Smooth muscle cell of bladder (primary cell): ENCODE measurements around the gene SH3RF3. TPM values are rescaled to one million over a fixed set of nuclear protein-coding genes. Genes with fewer than 3 reads are reported as not detected.

Source experiments
- total RNA-seq: library from RNA; depleted of rRNA; stranded (reverse); fragments of >200 nt; gene quantifications from 2 replicates; pipeline ENCODE4 v1.2.3, GENCODE V29; 2014

SH3RF3 gene
- total RNA-seq: 2.6 and 3.7 TPM in 2 replicates

GRCh38 chr2:109128616-109129355 is at the start of gene SH3RF3:
TSS of gene SH3RF3 (plus strand) at chr2:109129205.

Other genes starting within 250 kb of the SH3RF3 start
- gene EDAR, start 140.0 kb upstream of the SH3RF3 start, total RNA-seq: not detected in 2 replicates